Testis (tissue), 2 donors: Measurements from ENCODE around the gene SCG2.

Experiments
- CTCF ChIP-seq, 3 experiments: fragments of 450-650 bp in 2 of 3; fragments of 200-600 bp in 1 of 3; sonication (generic) in 1 of 3; IDR thresholded peaks; one replicate each; pipeline ENCODE4 v1.5.1; 2016 to 2019; ENCODE audit warnings: antibody characterized with exemption in 3 of 3, mild to moderate bottlenecking in 2 of 3, moderate library complexity in 1 of 3
- POLR2A ChIP-seq: fragments of 450-650 bp; IDR thresholded peaks from one replicate; pipeline ENCODE4 v1.6.1; 2017; ENCODE audit warnings: antibody characterized with exemption, mild to moderate bottlenecking, moderate library complexity

- TF ChIP-seq CTCF (IDR thresholded peaks at IDR 0.05) (no peak), POLR2A (no peak)
Observed at GRCh38 chr2:223635080-223635479, 32.9 kb upstream of the SCG2 start.
